Measurements from ENCODE around the gene MRPS9. TPM values are rescaled to one million over a fixed set of nuclear protein-coding genes. Genes with fewer than 3 reads are reported as not detected.
A peak's percentile ranks its signal among the peaks of the same experiment; 100 is the strongest.

Gene MRPS9
- total and polyA plus RNA-seq, 9 of the 15 experiments (the other 6 are each of a cell fraction or from before 2014, with no cell fraction given): 46.2 to 143 (median 65.6) TPM

DNA sequence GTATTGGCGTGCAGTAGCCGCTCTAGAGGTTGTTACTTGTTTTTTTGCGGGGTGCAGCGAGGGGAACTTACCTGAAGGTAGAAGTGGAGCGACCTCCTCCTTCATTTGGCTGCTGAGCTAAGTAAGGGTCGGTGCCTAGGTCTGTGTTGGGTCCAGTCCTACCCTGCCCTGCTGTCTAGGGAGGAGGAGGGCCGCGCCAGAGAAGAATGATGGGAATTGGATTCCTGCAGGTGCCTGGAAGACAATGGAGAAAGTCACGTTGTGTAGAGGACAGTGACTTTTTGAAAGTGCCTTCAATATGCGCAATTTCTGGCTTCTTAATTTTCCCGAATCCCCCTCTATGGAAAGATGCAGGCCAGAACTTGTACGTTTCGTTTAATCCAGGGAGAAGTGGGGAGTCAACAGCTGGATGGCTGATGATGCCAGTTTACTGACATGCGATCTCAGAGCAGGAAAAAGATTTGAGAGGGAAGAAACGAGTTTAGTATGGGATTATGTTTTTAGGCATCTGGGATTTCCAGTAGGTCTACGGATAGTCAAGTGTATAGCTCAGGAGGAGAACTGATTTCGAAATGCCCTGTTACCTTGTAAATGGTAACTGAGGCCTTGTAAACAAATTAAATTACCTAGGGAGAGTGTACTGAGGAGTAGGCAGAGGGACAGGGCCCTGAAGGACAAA, 653 bp downstream of the MRPS9 start:
- Histone ChIP-seq H3K9me1 (ENCODE audit: control insufficient read depth, insufficient read depth, low read length) (no peaks in the 10 kb centered on the region), H3K9ac (ENCODE audit: insufficient read depth in 1 of 2, low read depth in 2 of 2, low read length in 2 of 2) (peak overlapping the region; percentile 87 to 100), H3K36me3 (ENCODE audit: control insufficient read depth, insufficient read depth, low read length) (peaks cover 8% of the 10 kb centered on the region; the same call in 2 of the 3 replicates), H4K20me1 (replicated peaks; ENCODE audit: control insufficient read depth, insufficient read depth, low read length) (no peaks in the 10 kb centered on the region), H3K4me3 (peak overlapping the region; percentile 79), H3K4me2 (ENCODE audit: insufficient read depth, low read length) (peak overlapping the region; percentile 97), H3K9me3 (replicated peaks; ENCODE audit: control insufficient read depth, insufficient read depth, low read depth, low read length) (no peaks in the 10 kb centered on the region), H2AFZ (ENCODE audit: low read depth, low read length) (peak overlapping the region; percentile 96), H3K27ac (ENCODE audit: extremely low read depth, low read depth, low read length) (peak overlapping the region; percentile 75), H3K27me3 (ENCODE audit: control insufficient read depth in 2 of 2, insufficient read depth in 2 of 2, low read length in 2 of 2) (no peaks in the 10 kb centered on the region), H3K79me2 (ENCODE audit: control insufficient read depth, insufficient read depth, low read length) (peaks cover 46% of the 10 kb centered on the region), H3K4me1 (replicated peaks in 1 of 2; ENCODE audit: control insufficient read depth in 2 of 2, insufficient read depth in 2 of 2, low read length in 2 of 2) (peaks cover 8 to 15% of the 10 kb centered on the region in 2 experiments; a peak in 3 of 5 replicates)
- ChIA-PET POLR2A (interaction anchor here (0.9 to 1.9 kb wide), 4 partner anchors 11 to 27 kb away, joined by 3 to 9 read pairs (median 6); no protein-coding TSS in a partner anchor), CTCF (ENCODE audit: low intra/inter-chr PET ratio) (no interaction called here)
- WGBS (ENCODE audit: insufficient coverage, low coverage, missing lambda C conversion rate): 1% methylated on average over 14 of the region's 17 CpGs
- TSS peak; percentile 50 for BruUV-seq (replicated peaks)
- no peak for DNase-seq (ENCODE audit: extremely low read depth in 1 of 4, low spot score in 3 of 4)
- ATAC-seq: peak; percentile 43
- TF ChIP-seq FOSL1 (tag; conservative IDR thresholded peaks at IDR 0.05) (0 out of 2 replicates have a peak, but pooled peaks have one; percentile 12), RNF219 (CRISPR knock-in tag; IDR thresholded peaks at IDR 0.05) (no peak), HDAC1 (IDR thresholded peaks at IDR 0.05) (0 out of 4 replicates have a peak, but pooled peaks of 1 of the 2 experiments have one; percentile 15), ZEB2 (IDR thresholded peaks at IDR 0.05) (0 out of 2 replicates have a peak, but pooled peaks have one; percentile 28), ERF (CRISPR knock-in tag; IDR thresholded peaks at IDR 0.05) (no peak)
- TF ChIP-seq, protein P1, sequence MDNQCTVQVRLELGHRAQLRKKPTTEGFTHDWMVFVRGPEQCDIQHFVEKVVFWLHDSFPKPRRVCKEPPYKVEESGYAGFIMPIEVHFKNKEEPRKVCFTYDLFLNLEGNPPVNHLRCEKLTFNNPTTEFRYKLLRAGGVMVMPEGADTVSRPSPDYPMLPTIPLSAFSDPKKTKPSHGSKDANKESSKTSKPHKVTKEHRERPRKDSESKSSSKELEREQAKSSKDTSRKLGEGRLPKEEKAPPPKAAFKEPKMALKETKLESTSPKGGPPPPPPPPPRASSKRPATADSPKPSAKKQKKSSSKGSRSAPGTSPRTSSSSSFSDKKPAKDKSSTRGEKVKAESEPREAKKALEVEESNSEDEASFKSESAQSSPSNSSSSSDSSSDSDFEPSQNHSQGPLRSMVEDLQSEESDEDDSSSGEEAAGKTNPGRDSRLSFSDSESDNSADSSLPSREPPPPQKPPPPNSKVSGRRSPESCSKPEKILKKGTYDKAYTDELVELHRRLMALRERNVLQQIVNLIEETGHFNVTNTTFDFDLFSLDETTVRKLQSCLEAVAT (IDR thresholded peaks at IDR 0.05): 0 out of 4 replicates have a peak, but pooled peaks of 1 of the 2 experiments have one; percentile 10
- intact Hi-C loops (cut with micrococcal nuclease) (no loop called here), in situ Hi-C loops (cut with MboI) (no loop called here)
- peak; percentile 60 for FAIRE-seq

Measured in K562 (cell line).